HG03095 (cell line): Measurements from ENCODE around the gene CABCOCO1.

Experiments used
- ATAC-seq: cut with Tn5 transposase; IDR thresholded peaks from one replicate; pipeline ENCODE4 v1.9.1; 2021; ENCODE audit warnings: moderate library complexity; ENCODE audit not compliant: unreplicated experiment

The CABCOCO1 gene

GRCh38 chr10:61662794-61663259 lies at the start of gene CABCOCO1:
Gene CABCOCO1, plus strand, starts transcription at chr10:61662929. Its CDS starts 44 bp downstream, at chr10:61662973.
- no peak for ATAC-seq

- ATAC-seq, result no peak
These were observed 49.1 kb upstream of the CABCOCO1 start for GRCh38 chr10:61613665-61614064.

- no peak for ATAC-seq
These were observed 46.1 kb upstream of the CABCOCO1 start for GRCh38 chr10:61616611-61617010.

- ATAC-seq, result no peak
These were observed 45.5 kb upstream of the CABCOCO1 start for GRCh38 chr10:61617180-61617579.

- no peak for ATAC-seq
These were observed 45.1 kb upstream of the CABCOCO1 start for GRCh38 chr10:61617586-61617985.

GRCh38 chr10:61618388-61618961 lies 44.3 kb upstream of the CABCOCO1 start:
- no peak for ATAC-seq

- ATAC-seq, result no peak
These were observed 42.2 kb upstream of the CABCOCO1 start for GRCh38 chr10:61620506-61620905.

- no peak for ATAC-seq
These were observed 41.1 kb upstream of the CABCOCO1 start for GRCh38 chr10:61621605-61622051.

GRCh38 chr10:61623161-61623560 lies 39.6 kb upstream of the CABCOCO1 start:
- no peak for ATAC-seq

GRCh38 chr10:61626209-61626608 lies 36.5 kb upstream of the CABCOCO1 start:
- no peak for ATAC-seq

- ATAC-seq, result no peak
These were observed 35.5 kb upstream of the CABCOCO1 start for GRCh38 chr10:61627266-61627665.

GRCh38 chr10:61628151-61628874 lies 34.4 kb upstream of the CABCOCO1 start:
- ATAC-seq, result no peak

- no peak for ATAC-seq
These were observed 33.7 kb upstream of the CABCOCO1 start for GRCh38 chr10:61628875-61629513.

GRCh38 chr10:61629576-61629975 lies 33.2 kb upstream of the CABCOCO1 start:
- no peak for ATAC-seq

- ATAC-seq, result no peak
These were observed 30.6 kb upstream of the CABCOCO1 start for GRCh38 chr10:61632057-61632670.

GRCh38 chr10:61633665-61634064 lies 29.1 kb upstream of the CABCOCO1 start:
- ATAC-seq, result no peak

- ATAC-seq, result no peak
These were observed 28.0 kb upstream of the CABCOCO1 start for GRCh38 chr10:61634746-61635145.

GRCh38 chr10:61635471-61635870 lies 27.3 kb upstream of the CABCOCO1 start:
- ATAC-seq, result no peak

GRCh38 chr10:61635932-61636331 lies 26.8 kb upstream of the CABCOCO1 start:
- ATAC-seq, result no peak

- ATAC-seq, result no peak
These were observed 22.8 kb upstream of the CABCOCO1 start for GRCh38 chr10:61639952-61640351.

GRCh38 chr10:61640856-61641255 lies 21.9 kb upstream of the CABCOCO1 start:
- ATAC-seq, result no peak
